Fibroblast of upper back skin (primary cell): ENCODE data around the gene ZDHHC14.
"Not testable (repeated sequence)": the region's sequence is repeated elsewhere in the genome, so short reads cannot be mapped to it uniquely, and the experiment has no call there.

Experiments used
- DNase-seq: peaks from one replicate; pipeline ENCODE4 v3.0.0-alpha.2; 2013

Gene ZDHHC14

DNA sequence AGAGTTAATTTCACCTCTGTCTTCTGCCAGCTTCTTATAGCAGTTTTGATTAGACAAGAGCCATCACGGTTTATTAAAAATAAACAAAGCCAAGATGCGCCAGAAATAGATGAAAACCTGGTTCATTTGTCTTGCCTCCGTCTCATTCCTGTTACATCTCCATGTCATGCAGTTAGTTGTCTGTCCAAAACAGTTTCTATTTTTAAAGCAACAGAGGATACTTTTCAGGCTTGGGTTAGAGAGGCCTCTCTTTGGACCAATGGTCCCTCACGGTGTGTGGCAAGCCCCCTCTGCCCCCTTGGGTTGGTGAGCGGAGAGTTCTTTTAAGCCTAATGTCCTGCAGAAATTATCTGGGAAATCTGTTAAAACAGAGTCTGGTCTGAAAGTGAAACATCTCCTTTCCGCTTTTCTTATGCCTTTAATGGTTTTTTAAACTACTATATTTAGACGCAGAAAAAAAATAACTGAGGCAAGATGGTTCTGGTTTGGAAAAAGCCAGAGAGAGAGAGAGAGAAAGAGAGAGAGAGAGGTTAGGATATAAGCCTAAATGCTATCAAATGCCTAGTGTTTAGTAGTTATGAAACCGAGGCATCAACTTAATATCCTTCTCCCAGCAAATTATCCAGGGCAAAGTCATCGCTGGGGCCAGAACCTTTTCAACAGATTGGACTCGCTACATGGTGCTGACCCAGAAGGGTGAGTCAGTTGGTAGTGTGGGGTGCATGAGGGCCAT is 64.5 kb downstream of the ZDHHC14 start:
- DNase-seq: no peak

DNA sequence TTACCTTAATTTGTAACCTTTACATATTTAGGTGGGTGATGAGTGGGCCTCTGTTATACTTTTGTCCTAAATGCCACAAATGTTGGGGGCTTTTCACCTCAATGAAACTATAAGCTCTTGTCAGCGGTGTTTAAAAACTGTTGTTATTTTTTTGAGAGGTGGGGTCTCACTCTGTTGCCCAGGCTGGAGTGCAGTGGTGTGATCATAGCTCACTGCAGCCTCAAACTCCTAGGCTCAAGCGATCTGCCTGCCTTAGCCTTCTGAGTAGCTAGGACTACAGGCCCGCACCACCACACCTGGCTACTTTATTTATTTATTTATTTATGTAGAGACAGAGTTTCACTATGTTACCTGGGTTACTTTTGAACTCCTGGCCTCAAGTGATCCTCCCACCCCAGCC is 66.7 kb downstream of the ZDHHC14 start:
- no peak for DNase-seq

DNA sequence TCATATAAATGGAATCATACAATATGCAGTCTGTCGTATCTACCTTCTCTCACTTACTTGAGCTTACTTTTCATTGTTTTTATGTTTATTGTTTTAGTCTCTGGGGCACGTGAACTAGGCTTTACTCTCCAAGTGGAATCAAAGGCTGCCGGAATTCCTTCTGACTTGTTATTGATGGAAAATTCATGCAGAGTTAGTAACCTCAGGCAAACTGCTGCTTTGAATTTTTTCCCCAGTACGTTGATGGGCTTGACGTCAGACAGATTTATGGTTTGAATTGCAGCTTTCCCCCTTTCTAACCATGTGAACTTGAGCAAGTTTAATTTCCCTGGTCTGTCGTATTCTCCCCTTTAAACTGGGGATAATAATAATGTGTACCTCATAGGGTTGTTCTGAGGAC is 68.6 kb downstream of the ZDHHC14 start:
- DNase-seq: peak; percentile 34

- no peak for DNase-seq
These were observed 70.1 kb downstream of the ZDHHC14 start for GRCh38 chr6:157450931-157451742.

DNA sequence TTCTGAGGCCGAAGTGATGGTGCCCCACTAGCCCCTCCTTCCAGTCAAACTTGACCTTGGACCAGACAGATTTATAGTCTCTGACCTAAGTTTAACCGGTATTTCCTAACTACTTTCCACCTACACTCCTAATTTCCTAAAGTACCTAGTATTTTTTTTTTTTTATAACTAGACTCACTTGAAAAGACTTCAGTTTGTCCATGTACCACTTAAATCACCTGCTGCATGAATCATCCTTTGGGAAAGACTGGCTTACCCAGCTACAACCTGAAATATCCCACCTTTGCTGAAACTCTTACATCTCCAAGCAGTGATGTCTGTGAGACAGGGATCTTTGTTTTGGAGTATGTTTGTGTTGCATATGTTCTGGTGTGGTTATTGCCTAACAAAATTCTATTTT is 71.1 kb downstream of the ZDHHC14 start:
- no peak for DNase-seq

- DNase-seq: no peak
These were observed 72.1 kb downstream of the ZDHHC14 start for GRCh38 chr6:157453131-157453530.

GRCh38 chr6:157453978-157454377 is 73.0 kb downstream of the ZDHHC14 start:
- no peak for DNase-seq

DNA sequence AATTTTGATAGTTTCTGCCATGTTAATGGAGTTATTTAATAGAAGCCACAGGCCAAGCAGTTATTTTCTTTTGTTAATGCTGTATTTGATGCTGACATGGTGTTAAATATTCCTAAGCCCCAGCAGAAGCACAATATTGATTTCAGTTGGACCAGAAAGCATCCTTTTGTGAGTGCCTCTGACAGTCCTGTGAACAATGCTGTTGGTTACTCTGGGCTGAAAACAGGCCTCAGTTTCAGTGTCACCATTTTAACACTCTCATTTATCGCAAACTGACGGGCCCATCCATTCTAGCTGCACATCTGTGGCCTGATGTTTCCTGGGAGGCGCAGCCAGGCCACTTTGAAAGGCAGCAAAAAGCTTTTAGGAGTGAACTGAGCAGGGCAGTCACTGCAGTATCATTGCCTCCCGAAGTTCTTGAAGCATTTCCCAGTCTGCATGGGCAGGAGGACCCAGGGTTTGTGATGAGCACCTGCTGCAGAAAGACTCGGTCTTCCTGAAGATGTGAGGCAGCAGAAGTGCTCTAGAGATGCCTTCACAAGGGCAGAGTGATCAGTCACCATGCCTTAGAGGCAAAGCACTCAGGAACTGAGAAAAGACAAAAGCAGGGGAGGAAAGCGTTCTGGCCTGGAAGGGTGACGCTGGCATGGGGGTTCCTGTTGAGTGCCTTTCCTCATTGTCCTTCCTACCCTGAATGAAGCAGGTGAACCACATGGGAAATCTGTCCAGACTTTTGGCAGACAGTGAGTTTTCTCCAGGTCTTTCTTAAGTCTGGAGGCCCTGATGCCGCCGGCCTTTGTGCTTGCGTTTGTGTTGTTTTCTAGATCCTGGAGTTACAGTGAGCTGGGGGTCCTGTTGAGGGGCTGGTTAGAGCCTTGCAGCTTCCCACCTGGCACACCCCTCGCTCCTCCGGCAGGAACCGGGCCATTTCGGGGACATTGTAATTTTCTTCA is 74.0 kb downstream of the ZDHHC14 start:
- DNase-seq: no peak

GRCh38 chr6:157455731-157456523 is 74.9 kb downstream of the ZDHHC14 start:
- no peak for DNase-seq

- DNase-seq: no peak
These were observed 75.5 kb downstream of the ZDHHC14 start for GRCh38 chr6:157456524-157456829.

DNA sequence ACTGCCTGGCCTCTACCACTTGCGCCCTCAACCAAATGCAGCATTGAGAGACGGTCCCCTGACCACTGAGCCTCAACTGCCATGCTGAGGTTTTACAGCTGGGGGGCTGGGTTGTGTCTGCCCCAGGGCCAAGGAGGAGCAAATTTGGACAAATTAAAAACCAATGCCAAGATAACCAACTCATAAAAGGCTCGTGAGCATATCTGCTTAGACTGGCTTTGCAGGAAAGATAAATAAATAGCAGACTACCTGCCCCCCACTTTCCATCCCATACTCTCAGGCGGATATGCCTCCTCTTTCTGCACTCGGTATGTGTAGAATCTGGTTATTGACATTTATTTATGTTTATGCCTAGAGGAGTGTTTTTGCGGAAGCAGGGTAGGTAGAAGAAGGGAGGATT is 76.8 kb downstream of the ZDHHC14 start:
- no peak for DNase-seq

- DNase-seq: no peak
These were observed 78.3 kb downstream of the ZDHHC14 start for GRCh38 chr6:157459327-157459726.

DNA sequence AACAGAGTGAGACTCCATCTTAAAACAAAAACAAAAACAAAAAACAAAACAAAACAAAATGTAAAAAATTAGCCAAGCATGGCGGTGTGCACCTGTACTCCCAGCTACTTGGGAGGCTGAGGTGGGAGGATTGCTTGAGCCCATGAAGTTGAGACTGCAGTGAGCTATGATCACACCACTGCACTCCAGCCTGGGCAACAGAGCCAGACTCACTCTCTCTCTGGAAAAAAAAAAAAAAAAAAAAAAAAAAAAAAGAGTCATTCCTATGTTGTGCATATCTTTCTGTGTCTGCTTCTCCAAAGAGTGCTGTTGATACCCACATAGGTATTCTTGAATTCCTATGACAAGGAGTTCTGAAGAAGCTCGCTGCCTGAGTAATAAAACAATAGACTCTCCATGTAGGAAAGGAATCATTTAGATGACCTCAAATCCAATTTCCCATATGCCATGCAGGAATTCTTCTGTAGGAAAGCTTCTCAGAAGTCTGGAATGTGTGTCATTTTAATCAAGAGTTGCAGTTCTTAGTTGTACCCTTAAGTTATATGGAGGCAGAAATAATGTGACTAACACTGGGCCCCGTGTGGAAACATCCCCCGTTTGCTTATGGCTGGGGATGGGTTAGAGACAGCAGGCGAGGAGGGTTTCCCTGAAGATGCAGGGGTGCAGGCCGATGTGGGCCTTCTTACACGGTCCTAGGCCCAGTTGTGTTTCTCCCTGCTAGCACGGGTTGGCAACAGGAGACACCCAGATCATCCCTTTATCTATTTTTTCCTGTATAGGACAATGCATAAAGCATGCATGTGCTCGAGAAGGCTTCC is 79.4 kb downstream of the ZDHHC14 start:
- DNase-seq: peak; percentile 65

DNA sequence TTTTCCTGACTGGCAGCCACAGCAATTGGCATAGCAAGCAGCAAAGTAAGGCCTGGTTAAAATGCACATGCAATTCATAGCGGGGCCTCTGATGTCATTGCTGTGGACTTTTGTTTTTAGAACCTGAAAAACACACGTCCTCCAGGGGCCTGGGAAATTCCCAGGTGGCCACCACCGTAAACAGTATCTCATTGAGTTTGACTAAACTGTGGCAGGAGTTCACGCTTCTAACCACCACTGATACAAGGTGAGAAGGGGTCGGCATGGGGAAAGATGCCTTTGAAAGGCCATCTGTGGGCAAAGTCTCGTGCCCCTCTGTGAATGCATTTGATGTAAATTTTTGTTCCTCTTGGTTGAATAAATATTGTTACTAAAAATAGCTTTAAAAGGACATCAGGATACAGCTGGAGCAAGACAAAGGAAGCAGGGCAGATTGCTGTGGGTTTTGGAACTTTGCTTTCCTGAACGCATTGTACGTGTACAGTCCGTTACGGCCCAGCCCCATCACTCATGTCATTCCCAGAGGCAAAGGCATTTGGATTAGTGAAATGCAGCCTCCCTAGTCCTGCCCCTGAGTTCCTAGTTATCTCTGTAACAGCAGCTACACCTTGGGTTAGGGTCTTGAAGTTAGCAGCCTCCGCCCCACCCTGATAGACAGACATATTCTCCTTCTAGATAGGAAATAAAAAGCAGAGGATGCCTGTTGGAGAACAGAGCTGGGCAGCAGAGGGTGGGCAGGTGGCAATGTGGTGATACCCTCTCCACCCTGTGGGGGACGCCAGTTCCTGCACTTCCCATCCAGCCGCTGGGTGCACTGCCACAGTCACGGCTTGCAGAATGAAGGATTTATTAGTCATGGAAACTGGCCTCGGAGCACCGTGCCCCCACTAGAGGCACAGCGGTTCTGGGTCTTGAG is 80.3 kb downstream of the ZDHHC14 start:
- peak; percentile 24 for DNase-seq

GRCh38 chr6:157462956-157463742 is 82.2 kb downstream of the ZDHHC14 start:
- no peak for DNase-seq

GRCh38 chr6:157463743-157464135 is 82.7 kb downstream of the ZDHHC14 start:
- not testable (repeated sequence) for DNase-seq

DNA sequence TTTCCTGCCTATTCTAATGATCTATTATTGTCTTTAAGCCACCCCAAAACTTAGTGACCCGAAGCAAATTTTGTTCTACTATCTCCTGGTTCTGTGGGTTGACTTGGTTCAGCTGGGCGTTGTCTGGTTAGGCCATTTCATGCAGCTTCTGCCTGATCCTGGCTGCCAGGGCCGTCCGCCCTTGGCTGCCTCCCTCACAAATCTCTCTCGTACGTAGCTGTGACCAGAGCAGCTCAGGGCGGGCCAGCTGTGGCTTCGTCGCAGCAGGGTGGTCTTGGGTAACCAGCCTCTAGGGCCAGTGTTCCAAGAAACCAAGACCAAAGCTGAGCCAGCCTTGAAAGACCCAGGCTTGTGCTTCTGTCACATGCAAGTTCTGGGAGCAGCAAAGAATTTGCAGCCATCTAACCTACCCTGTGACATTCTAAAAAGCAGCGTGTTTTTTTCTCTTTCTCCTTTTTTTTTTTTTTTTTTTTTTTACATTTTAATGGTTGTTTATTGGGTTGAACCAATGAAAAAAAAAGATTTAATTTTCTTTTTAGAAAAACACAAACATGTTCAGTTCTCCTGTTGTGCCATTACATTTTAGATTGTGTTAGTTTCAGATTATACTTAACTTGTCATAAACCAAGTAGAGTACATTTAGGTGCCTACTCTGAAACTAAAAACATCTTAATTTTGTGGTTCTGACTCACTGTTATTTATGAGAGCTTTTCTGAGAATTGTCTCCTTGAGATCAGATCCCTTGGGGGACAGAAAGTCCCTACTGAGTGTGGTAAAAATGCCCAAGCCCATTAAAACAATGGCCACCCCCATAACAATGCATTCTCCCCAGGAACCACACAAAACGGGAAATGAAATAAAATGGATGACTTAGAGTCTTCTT is 83.9 kb downstream of the ZDHHC14 start:
- no peak for DNase-seq

GRCh38 chr6:157466342-157466648 is 85.3 kb downstream of the ZDHHC14 start:
- no peak for DNase-seq

- not testable (repeated sequence) for DNase-seq
These were observed 86.3 kb downstream of the ZDHHC14 start for GRCh38 chr6:157467339-157467738.
